OCI-LY3 (cell line): ENCODE results near the gene ROBO1.

Experiments used
- H2AFZ ChIP-seq: fragments of 200-600, 300-600 bp; shearing (Covaris generic); 2 replicates; pipeline ENCODE4 v1.6.0; 2014; ENCODE audit warnings: antibody characterized with exemption, low read depth, low read length
- H3K27ac ChIP-seq: fragments of 200-600, 300-600 bp; sonication (generic); 2 replicates; pipeline ENCODE4 v1.5.1; 2014; ENCODE audit warnings: mild to moderate bottlenecking, low read length, moderate library complexity, mixed read lengths
- H3K27me3 ChIP-seq: fragments of 200-600, 300-600 bp; sonication (generic); 2 replicates; pipeline ENCODE4 v1.6.1; 2014; ENCODE audit warnings: low read depth, low read length, mixed read lengths
- H3K36me3 ChIP-seq: fragments of 200-600, 300-600 bp; sonication (generic); replicated peaks from 2 replicates; pipeline ENCODE3; 2014; ENCODE audit warnings: low read depth, low read length, mixed read lengths
- H3K4me1 ChIP-seq: fragments of 300-600, 200-600 bp; sonication (generic); 2 replicates; pipeline ENCODE4 v1.6.1; 2014; ENCODE audit warnings: low read length, mixed read lengths
- H3K4me2 ChIP-seq: fragments of 200-600, 300-600 bp; sonication (generic); 2 replicates; pipeline ENCODE4 v1.6.1; 2014; ENCODE audit warnings: low read length, mixed read lengths
- H3K4me3 ChIP-seq: fragments of 300-600, 200-600 bp; sonication (generic); 2 replicates; pipeline ENCODE4 v1.5.1; 2014; ENCODE audit warnings: antibody characterized with exemption, mild to moderate bottlenecking, low read length, moderate library complexity
- H3K79me2 ChIP-seq: fragments of 300-600, 200-600 bp; shearing (Covaris generic); 2 replicates; pipeline ENCODE4 v1.6.1; 2014; ENCODE audit warnings: mild to moderate bottlenecking, low read length, mixed read lengths
- H3K9ac ChIP-seq: fragments of 300-600, 200-600 bp; shearing (Covaris generic); 2 replicates; pipeline ENCODE4 v1.6.0; 2014; ENCODE audit warnings: mild to moderate bottlenecking, low read length, moderate library complexity
- H3K9me3 ChIP-seq: fragments of 200-600, 300-600 bp; shearing (Covaris generic); 2 replicates; pipeline ENCODE4 v1.6.1; 2014; ENCODE audit warnings: low read length, mixed read lengths; ENCODE audit not compliant: insufficient read depth
- H4K20me1 ChIP-seq: fragments of 200-600, 300-600 bp; sonication (generic); 2 replicates; pipeline ENCODE4 v1.6.1; 2016; ENCODE audit warnings: low read length, mixed read lengths; ENCODE audit not compliant: insufficient read depth
- CTCF ChIP-seq: fragments of 200-600, 300-600 bp; sonication (generic); IDR thresholded peaks from 2 replicates; pipeline ENCODE4 v1.5.1; 2014; ENCODE audit warnings: antibody characterized with exemption, low read length, low read depth
- EZH2phosphoT487 ChIP-seq: fragments of 200-600 bp; shearing (Covaris generic); IDR thresholded peaks from 2 replicates; pipeline ENCODE4 v1.6.1; 2018; ENCODE audit warnings: antibody characterized with exemption, mixed run types, low read depth

Gene ROBO1

GRCh38 chr3:79684041-79684440 is 83.8 kb downstream of the ROBO1 start:
- no peak for TF ChIP-seq CTCF
- TF ChIP-seq EZH2phosphoT487 = no peak
- Histone ChIP-seq H3K4me2 (no peak overlapping the region), H4K20me1 (no peaks in the 10 kb centered on the region), H2AFZ (no peak overlapping the region), H3K4me3 (no peak overlapping the region), H3K27ac (no peak overlapping the region), H3K9ac (no peak overlapping the region), H3K4me1 (no peaks in the 10 kb centered on the region), H3K36me3 (no peaks in the 10 kb centered on the region), H3K9me3 (no peaks in the 10 kb centered on the region), H3K27me3 (no peaks in the 10 kb centered on the region), H3K79me2 (no peaks in the 10 kb centered on the region)

- no peak overlapping the region for H3K4me2 ChIP-seq
- H3K27me3 ChIP-seq = no peaks in the 10 kb centered on the region
- TF ChIP-seq EZH2phosphoT487 = no peak
- TF ChIP-seq CTCF = no peak
- no peak overlapping the region for H2AFZ ChIP-seq
- no peak overlapping the region for H3K9ac ChIP-seq
- H4K20me1 ChIP-seq = no peaks in the 10 kb centered on the region
- 0 out of 2 replicates have a peak, but pooled peaks cover 7% of the 10 kb centered on the region for H3K9me3 ChIP-seq
- H3K27ac ChIP-seq = no peak overlapping the region
- peaks cover 14% of the 10 kb centered on the region for H3K4me1 ChIP-seq
- H3K4me3 ChIP-seq = no peak overlapping the region
- no peaks in the 10 kb centered on the region for H3K79me2 ChIP-seq
- peaks cover 4% of the 10 kb centered on the region for H3K36me3 ChIP-seq
These were observed 95.1 kb downstream of the ROBO1 start for GRCh38 chr3:79672731-79673130.

- Histone ChIP-seq H3K4me1 (peaks cover 14% of the 10 kb centered on the region), H3K4me2 (0 out of 2 replicates have a peak overlapping the region, but pooled peaks have one; percentile 15), H3K4me3 (no peak overlapping the region), H3K79me2 (no peaks in the 10 kb centered on the region), H3K9ac (no peak overlapping the region), H3K27ac (no peak overlapping the region), H3K36me3 (peaks cover 4% of the 10 kb centered on the region), H2AFZ (no peak overlapping the region), H3K9me3 (0 out of 2 replicates have a peak, but pooled peaks cover 6% of the 10 kb centered on the region), H3K27me3 (no peaks in the 10 kb centered on the region), H4K20me1 (no peaks in the 10 kb centered on the region)
- TF ChIP-seq CTCF = no peak
- no peak for TF ChIP-seq EZH2phosphoT487
These were observed 95.7 kb downstream of the ROBO1 start for GRCh38 chr3:79672075-79672474.

- H3K4me3 ChIP-seq = no peak overlapping the region
- H4K20me1 ChIP-seq = no peaks in the 10 kb centered on the region
- no peaks in the 10 kb centered on the region for H3K79me2 ChIP-seq
- no peaks in the 10 kb centered on the region for H3K9me3 ChIP-seq
- no peaks in the 10 kb centered on the region for H3K36me3 ChIP-seq
- H3K27me3 ChIP-seq = no peaks in the 10 kb centered on the region
- no peak for TF ChIP-seq CTCF
- no peak for TF ChIP-seq EZH2phosphoT487
- H2AFZ ChIP-seq = no peak overlapping the region
- peaks cover 14% of the 10 kb centered on the region for H3K4me1 ChIP-seq
- no peak overlapping the region for H3K9ac ChIP-seq
- no peak overlapping the region for H3K27ac ChIP-seq
- no peak overlapping the region for H3K4me2 ChIP-seq
These were observed 97.6 kb downstream of the ROBO1 start for GRCh38 chr3:79670178-79670577.
